ENCODE results near the gene TMEM14C.

DNA sequence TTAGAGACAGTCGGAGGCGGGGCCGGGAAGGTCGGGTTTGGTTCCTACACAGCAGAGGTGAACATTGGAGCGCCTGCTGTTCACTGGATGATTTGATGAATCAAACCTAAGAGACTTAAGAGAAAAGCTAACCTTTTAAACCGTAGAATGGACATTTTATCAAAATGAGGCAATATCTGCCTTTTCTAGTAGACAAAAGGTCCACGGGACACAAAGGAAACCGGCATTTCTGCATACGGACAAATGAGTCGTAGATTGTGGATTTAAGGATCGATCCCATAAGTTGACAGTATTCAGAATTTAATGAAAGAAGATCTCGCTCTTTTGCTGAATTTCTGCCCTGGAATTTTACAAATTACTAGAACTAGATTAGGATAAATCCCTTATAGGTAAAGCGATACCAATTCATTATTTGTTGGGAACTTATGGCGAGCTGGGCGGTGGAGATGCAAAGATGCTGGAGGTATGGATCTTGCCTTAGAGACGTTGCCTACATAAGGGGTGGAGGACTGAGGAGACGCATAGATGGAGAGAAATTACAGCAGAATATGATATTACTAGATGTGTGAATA, 27.7 kb upstream of the TMEM14C start:
- TF ChIP-seq POLR2AphosphoS5 (IDR thresholded peaks at IDR 0.05; ENCODE audit: low read depth), result no peak
- TF ChIP-seq REST (IDR thresholded peaks at IDR 0.05; ENCODE audit: unreplicated experiment), result no peak
- no peak for TF ChIP-seq EZH2 (IDR thresholded peaks at IDR 0.05; ENCODE audit: low read depth, unreplicated experiment)

Data from GM23338 (cell line).